Activated T-cell treated with anti-CD3 and anti-CD28 coated beads for 48 hours (primary cell): ENCODE data around the gene KIF13A.
"Not testable (repeated sequence)": the region's sequence is repeated elsewhere in the genome, so short reads cannot be mapped to it uniquely, and the experiment has no call there.

Experiments
- DNase-seq: peaks from one replicate; pipeline ENCODE4 v3.0.0-alpha.2; 2020; ENCODE audit warnings: low read depth

Gene KIF13A

DNA sequence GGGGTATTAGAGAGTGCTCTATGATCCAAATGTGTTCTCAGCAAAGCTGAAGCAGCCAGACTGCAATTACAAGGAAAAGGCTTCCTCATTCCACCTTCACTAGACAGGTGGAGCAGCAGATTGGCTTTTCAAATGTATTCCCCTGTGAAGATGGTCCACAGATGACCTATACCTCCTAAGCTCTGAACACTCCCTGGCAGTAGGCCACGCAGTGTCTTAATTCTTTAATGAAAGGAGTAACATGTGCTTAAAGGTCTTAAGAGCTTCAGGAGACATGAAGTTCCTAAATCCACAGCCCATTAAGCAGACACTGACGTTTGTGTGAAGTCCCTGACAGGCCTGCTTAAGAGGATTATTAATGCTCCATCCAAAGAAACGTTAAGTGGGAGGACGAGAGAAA, 141.8 kb downstream of the KIF13A start:
- no peak for DNase-seq

DNA sequence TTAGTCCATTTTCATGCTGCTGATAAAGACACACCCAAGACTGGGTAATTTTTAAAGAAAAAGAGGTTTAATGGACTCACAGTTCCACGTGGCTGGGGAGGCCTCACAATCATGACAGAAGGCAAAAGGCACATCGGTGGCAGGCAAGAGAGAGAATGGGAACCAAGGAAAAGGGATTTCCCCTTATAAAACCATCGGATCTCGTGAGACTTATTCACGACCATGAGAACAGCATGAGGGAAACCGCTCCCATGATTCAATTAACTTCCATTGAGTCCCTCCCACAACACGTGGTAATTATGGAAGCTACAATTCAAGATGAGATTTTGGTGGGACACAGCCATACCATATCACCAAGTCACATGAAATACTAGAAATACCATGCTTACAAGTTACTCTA, 142.5 kb downstream of the KIF13A start:
- DNase-seq: not testable (repeated sequence)

DNA sequence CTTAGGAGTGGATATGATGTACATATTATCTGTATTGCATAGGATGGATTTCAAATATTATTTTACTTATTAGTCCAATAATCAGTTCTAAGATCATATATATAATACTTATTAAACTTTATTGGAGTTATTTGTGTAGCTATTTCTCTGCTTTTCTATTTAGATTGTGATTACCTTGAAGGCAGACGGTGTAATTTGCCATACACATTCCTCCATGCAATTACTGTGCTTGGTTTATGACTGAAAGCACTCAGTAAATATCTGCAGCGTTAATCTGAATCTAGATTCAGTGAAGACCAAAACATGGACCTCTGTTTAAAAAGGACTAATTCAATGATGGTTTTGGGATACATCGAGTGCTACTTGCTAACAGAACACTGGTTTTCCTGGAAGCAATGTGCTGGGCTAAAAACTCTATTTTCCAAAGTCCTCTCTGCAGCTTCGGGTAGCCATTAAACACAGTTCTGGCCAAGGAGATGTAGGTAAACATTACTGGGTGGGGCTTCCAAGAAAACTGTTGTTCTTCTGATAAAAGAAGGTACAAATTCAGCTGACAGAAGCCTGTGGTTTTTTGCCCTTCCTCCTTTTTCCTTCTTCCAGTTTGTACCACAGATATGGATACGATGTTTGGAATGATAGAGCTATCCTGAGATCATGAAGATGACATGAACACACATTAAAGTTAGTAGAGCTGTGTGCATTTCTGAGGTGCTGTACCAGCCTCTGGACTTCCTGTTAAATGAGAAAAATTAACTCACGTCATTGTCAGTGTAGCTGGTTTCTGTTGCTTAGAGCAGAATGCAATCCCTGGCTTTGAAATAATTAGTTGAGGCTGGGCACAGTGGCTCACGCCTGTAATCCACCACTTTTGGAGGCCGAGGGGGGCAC, 144.3 kb downstream of the KIF13A start:
- no peak for DNase-seq

DNA sequence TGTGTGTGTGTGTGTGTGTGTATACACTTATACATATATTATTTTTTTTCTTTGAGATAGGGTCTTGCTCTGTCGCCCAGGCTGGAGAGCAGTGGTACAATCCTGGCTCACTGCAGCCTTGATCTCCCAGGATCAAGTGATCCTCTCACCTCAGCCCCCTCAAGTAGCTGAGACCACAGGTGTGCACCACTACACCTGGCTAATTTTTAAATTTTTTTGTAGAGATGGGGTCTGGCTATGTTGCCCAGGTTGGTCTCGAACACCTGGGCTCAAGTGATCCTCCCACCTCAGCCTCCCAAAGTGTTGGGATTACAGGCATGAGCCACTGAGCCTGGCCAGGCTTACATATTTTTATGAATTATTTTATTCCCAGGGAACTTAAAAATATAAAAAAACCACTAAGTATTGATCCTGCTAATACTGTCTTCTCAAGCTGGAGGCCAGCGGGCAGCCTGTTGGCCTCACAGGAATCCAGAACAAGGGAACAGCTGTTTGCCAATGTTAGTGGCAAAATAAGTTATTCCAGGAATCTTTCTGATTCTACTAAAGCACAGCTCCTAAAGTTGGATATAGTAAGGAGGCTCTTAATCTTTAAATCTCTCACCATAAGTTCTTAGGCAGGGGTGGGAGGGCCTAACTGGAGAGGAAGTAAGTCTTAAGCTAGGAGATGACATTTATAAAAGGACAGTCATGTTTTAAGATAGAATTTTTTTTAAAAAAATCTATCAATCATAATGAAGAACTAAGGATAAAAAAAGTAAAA, 145.2 kb downstream of the KIF13A start:
- DNase-seq: no peak

DNA sequence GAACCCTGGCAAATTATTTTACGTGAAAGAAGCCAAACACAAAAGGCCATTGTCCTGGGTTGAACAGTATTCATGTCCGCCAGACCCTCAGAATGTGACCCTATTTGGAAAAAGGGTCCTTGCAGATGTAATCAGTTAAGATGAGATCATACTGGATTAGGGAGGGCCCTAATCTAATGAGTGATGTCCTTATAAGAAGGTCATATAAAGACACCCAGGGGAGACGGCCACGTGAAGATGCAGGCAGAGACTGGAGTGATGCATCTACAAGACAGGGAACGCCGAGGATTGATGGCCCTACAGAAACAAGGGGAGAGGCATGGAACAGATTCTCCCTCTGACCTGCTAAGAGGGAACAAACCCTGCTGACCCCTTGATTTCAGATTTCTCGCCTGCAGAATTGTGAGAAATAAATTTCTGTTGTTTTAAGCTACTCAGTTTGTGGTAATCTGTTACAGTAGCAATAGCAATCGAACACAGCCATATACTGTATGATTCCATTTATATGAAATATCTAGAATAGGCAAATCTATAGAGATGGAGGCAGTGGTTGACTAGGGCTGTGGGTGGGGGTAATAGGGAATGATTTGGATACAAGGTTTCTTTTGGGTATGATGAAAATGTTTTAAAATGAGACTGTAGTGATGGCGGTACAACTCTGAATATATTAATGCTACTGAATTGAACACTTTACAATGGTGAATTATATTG, 147.8 kb downstream of the KIF13A start:
- DNase-seq: no peak

DNA sequence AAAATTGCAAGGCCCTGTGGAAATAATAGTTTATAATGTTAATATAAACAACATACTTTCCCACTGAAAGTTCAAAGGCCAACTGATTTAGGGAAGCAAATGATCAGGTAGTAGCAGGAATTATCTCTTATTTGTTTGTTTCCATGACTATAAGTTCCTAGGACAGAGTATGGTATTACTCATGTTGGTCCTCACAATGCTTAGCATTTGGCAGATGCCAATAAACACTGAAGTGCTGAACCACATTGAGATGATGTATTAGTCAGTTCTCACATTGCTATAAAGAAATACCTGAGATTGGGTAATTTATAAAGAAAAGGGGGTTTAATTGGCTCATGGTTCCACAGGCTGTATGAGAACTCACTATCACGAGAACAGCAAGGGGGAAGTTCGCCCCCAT, 151.1 kb downstream of the KIF13A start:
- no peak for DNase-seq

DNA sequence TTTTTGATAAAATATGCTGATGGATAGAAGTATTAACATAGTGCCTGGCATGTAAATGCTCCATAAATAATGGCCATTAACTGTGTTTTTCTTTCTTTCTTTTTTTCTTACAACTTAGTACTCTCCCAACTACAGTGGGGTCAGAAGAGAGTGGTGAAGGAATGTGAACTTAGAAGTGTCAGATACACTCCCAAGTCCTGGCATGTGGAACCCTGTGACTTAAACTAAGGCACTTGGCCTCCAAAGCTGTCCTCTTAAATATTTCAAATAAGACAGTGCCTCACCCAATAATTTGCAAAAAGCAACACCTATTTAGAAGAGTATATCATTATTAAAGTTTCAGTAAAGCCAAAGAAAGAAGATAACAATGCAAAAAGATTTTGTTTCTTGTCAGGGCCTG, 151.7 kb downstream of the KIF13A start:
- no peak for DNase-seq

DNA sequence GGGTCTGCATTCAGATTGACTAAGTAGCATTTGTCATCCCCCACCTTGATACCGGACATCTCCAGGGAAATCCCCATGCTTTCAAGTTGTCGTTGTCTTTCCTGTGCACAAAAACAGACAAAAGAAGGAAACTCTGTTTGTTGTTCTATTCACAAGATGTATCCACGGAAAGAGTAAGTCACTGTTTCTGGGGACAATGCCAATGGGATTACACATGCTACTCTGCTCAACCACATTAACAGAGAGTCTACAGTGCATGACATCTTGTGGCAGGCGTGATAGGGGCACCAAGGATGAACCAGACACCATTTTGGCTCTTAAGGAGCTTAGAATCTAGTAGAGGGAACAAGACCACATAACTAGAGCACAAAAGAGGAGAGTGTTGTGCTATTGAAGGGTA, 156.3 kb downstream of the KIF13A start:
- DNase-seq: no peak

DNA sequence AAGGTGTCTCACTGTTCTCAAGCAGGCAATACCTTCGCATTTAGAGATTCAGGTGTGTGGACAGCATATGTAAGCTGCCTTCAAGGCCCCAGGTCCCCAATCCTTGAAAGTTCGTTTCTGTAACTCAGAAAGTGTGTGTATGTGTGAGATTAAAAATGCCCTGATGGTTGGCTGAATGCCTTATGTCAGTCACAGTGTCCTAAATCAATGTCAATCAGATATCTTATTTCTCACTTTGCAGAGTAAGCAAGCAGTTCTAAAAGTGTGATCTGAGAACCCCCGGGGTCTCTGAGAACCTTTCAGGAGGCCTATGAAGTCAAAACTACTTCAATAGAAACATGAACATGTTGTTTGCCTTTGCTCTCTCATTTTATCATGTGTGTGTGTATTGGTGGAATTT, 157.5 kb downstream of the KIF13A start:
- no peak for DNase-seq

DNA sequence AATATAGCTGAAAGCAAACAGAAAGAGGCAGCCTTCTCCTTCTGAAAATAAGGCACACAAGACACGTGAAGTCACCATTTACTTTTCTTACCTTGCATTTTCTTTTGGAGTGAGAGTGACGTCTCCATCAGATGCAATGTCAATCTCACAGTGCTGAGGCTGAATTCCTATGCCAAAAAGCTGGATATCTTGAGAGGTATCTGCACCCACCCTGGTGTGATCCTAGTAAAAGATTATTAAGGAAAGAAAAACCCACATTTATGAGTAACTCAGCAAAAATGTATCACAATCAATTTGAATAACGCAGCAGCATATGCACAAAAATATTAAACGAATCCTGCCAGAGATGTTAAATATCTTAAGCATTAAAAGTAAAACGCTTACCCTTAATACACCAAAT, 159.3 kb downstream of the KIF13A start:
- DNase-seq: no peak

DNA sequence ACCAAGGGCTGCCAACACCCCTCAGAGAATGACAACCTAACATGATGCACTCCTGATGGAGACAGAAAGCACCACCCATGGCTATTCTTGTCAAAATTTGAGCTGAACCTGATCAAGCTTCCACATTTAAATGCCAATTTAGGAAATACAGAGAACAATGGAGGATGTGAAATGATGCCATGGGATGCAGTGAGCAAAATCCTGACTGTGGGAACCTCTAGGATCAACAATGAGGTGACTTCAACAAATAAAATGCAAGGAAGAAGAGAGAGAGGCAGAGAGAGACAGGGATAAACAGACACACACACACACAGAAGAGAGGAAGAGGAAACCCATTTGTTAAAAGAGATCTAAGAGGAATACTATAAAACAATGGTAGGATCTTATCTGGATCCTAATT, 161.1 kb downstream of the KIF13A start:
- no peak for DNase-seq

DNA sequence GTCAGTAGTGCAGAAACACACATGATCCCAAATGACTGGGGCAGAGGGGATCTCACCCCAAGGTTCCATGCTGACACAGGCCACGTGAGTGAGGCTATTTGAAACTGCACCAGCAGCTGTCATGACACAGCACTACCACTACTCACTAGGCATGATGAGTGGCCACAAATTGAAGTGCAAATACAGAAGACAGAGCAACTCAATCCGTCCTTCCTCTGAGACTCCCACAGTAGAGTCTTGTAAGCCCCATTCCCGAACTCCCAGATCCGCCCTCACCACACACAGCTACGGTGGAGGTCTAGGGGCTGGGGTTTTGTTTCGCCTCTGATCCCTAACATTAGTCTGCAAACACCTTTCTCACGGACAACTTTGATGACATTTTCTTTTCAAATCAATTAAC, 167.4 kb downstream of the KIF13A start:
- DNase-seq: no peak

DNA sequence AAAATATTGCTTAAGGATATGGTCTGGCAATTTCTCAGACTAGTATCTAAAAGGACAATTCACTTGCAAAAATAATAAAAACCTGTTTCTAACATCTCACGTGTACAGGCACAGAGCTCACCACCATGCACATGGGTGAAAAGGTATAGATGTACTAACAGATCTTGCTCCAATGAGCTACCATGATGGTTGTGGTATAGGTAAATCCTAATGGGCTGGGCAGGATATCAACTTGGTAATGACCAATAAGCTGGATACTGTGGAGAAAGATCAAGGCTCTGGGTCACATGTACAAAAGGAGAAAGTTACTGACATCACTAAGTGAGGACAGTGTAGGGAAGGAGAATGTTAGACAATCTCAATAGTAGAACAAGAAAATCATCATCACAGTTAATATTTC, 169.7 kb downstream of the KIF13A start:
- no peak for DNase-seq

DNA sequence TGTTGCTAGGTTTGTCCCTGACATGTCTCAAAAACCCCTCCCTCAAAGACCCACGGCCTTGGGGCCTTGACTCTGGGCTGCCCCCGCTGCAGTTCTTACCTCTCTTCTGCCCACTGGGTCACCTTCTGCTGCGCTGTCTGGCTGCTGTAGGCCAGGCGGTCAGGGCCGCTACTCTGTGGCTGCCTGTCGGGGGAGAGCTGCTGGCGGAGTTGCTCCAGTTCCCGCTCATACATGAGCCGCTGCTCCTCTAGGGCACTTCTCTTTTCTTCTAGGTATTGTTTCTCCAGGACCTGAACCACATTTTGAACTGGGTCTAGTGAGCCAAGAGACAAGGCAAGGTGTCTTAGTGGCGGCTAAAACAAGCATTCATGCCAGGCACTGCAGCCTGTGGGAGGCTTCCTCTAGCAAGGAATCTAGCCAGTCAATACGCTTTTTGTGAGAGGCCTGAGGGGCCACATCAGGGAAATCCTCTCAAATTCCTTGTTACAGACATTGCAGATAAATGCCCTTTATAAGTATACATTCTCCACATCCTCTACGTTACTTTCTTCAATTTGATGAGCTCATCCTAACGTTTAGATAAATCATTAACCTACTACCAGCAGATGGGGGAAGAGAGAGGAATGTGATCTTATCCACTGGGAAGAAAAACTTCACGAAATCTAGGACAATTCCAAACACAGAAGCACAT, 170.4 kb downstream of the KIF13A start:
- DNase-seq: no peak

DNA sequence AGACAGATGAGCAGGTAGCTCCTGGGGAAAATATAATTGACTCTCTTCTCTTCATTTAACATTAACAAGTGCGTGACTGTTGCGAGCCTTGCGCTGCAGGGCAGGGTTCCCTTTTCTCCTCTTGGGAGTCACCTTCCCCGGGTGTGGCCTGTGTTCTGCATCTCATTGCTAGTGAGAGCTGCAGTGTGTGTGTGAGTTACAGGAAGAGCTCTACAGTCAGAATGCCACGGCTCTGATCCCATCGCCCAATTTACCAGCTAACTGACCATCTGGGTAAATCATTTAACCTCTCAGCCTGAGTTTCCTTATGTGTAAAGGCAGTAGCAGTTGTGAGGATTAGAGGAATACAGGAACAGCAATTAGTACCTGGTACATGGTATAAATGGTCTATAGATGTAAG, 173.9 kb downstream of the KIF13A start:
- DNase-seq: no peak

DNA sequence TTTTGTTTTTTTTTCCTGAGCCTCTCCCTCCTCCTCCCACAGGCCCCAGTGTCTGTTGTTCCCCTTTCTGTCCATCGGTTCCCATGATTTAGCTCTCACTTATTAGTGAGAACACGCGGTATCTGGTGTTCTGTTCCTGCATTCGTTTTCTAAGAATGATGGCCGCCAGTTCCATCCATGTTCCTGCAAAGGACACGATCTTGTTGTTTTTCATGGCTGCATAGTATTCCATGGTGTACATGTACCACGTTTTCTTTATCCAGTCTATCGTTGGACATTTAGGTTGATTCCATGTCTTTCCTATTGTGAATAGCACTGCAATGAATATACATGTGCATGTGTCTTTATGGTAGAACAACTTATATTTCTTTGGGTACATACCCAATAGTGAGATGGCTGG, 175.1 kb downstream of the KIF13A start:
- no peak for DNase-seq

DNA sequence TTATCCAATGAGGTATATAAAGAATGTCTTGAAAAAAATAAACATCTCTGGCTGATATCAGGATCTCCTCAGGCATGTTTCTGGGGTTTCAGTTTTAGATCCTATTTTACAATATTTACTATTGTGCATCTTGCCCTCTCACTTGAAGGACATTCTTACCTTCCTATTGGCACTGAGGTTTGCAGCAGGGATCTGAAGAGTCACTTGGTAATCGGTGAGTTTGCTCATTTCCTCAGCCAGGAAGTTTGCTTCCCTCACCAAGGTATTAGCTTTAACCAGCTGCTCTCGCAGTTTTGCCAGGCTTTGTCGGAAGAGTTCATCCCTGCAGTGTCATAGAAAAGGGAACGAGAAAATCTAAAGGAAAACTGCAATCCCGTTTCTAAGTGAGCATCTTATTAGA, 178.8 kb downstream of the KIF13A start:
- no peak for DNase-seq

DNA sequence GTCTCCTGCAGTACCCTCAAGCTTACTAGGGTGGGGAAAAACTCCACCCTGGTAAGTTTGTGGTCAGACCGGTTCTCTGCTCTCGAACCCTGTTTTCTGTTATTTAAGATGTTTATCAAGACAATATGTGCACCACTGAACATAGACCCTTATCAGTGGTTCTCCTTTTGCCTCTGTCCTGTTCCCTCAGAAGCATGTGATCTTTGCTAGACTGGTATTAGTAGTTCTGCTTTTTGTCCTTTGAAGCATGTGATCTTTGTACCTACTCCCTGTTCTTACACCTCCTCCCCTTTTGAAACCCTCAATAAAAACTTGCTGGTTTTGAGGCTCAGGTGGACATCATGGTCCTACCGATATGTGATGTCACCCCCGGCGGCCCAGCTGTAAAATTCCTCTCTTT, 180.0 kb downstream of the KIF13A start:
- DNase-seq: not testable (repeated sequence)

DNA sequence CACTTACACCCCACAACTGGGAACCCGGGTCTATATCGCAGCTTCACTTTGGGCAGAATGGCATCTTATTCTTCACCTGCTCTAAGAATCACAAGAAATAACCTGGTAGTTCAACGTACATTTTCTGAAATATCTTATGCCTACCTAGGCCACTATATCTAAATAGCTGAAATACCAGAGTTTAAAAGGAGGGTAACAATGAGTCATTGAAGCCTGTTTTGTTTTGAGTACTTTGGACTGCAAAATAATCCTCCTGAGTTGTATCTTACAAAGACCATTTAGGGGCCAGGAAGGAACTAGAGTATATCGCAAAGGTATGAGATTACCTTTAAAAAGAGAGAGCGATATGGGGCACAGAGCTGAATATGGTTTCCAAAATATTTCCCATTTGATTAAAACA, 184.0 kb downstream of the KIF13A start:
- DNase-seq: no peak

DNA sequence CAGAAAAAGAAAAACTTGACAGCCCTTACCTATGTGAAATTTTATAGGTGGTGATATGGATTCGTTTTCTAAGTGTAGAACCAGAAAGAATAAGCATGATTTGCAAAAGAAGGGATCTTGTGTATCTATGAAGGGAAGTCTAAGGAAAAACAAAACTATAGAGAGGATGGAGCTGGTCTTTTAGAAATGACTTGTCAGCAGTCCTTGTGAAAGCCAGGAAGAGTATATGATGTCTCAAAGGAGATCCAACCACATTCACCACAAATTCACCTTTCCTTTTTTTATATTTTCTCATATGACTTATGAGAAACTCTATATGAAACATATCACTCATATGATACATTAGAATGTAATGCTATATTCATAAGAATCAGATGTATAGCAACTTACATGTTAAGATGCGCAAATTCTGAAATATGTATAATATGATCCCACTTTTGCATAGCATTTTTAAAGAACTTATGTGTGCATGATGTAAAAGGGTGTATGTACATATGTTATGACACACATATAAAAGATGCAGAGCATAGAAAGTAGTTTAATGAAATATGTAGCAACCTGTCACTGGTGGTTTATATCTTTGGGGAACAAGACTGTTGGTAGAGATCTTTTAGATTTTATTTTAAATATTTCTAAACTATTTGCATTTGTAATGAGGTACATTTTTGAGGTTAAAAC, 188.8 kb downstream of the KIF13A start:
- no peak for DNase-seq

DNA sequence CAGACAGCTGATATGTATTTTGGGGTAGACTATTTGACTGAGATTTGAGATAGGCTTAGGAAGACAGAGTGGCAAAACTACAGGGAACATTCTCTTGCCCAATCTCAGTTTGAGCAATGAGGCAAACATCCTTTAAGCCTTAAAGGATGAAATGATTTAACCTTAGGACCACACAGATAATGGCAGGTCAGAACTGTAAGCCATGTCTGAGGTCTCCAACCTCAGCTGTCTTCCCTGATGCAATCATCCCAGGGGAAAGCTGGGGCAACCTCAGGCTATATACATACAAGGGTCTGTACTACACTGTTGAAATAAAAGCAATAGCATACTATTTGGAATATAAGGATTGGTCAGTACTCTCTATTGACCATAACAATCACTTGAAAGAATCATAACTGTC, 196.9 kb downstream of the KIF13A start:
- DNase-seq: no peak
